Measurements from ENCODE around the gene OR10A7.
"Not testable (repeated sequence)": the region's sequence is repeated elsewhere in the genome, so short reads cannot be mapped to it uniquely, and the experiment has no call there.

OR10A7 gene

GRCh38 chr12:55220725-55221124, at the start of gene OR10A7:
Gene OR10A7 (plus strand): TSS chr12:55221025. CDS start chr12:55221025, 0 bp downstream.
- no peak for DNase-seq

GRCh38 chr12:55171445-55171844, 49.4 kb upstream of the OR10A7 start:
- DNase-seq, result no peak

- DNase-seq, result not testable (repeated sequence)
Measured at GRCh38 chr12:55171846-55172245, 49.0 kb upstream of the OR10A7 start.

- no peak for DNase-seq
Measured at GRCh38 chr12:55172686-55173085, 48.1 kb upstream of the OR10A7 start.

GRCh38 chr12:55173456-55173855, 47.4 kb upstream of the OR10A7 start:
- no peak for DNase-seq

GRCh38 chr12:55188573-55188972, 32.3 kb upstream of the OR10A7 start:
- DNase-seq, result no peak

- DNase-seq, result peak; percentile 78
Measured at GRCh38 chr12:55188974-55189556, 31.8 kb upstream of the OR10A7 start.

- no peak for DNase-seq
Measured at GRCh38 chr12:55194382-55194781, 26.4 kb upstream of the OR10A7 start.

- DNase-seq, result peak; percentile 2
Measured at GRCh38 chr12:55226523-55226922, 5.7 kb downstream of the OR10A7 start.

GRCh38 chr12:55227643-55228042, 6.8 kb downstream of the OR10A7 start:
- no peak for DNase-seq

GRCh38 chr12:55244309-55244708, 23.5 kb downstream of the OR10A7 start, which contains the start of gene OR6C74:
Gene OR6C74 (plus strand): TSS chr12:55244609. CDS start chr12:55247288, 2,679 bp downstream.
- DNase-seq, result no peak

- no peak for DNase-seq
Measured at GRCh38 chr12:55246159-55246558, 25.3 kb downstream of the OR10A7 start.

GRCh38 chr12:55250944-55251343, 30.1 kb downstream of the OR10A7 start:
- DNase-seq, result no peak

- no peak for DNase-seq
Measured at GRCh38 chr12:55253281-55253680, 32.5 kb downstream of the OR10A7 start.

- no peak for DNase-seq
Measured at GRCh38 chr12:55256831-55257230, 36.0 kb downstream of the OR10A7 start.

GRCh38 chr12:55258303-55258702, 37.5 kb downstream of the OR10A7 start:
- DNase-seq, result no peak
